PFSK-1 (cell line): ENCODE results near the gene GRK5.

Source experiments
- POLR2AphosphoS5 ChIP-seq: IDR thresholded peaks from 2 replicates; pipeline ENCODE4 v1.6.1; 2012; ENCODE audit warnings: low read depth, mild to moderate bottlenecking, control low read depth, low read length, moderate library complexity
- SIN3A ChIP-seq: IDR thresholded peaks from 2 replicates; pipeline ENCODE4 v1.6.1; 2012; ENCODE audit warnings: mild to moderate bottlenecking, low read length, moderate library complexity, borderline replicate concordance; ENCODE audit not compliant: insufficient read depth
- TAF1 ChIP-seq: IDR thresholded peaks from 2 replicates; pipeline ENCODE4 v1.6.1; 2012; ENCODE audit warnings: low read length, control low read depth, borderline replicate concordance; ENCODE audit not compliant: insufficient read depth
- TF ChIP-seq, protein P1 (sequence below), 2 experiments: IDR thresholded peaks; 2 replicates each; pipeline versions ENCODE4 v1.6.1 to v1.8.0; 2011 to 2012; ENCODE audit warnings: low read depth in 2 of 2, low read length in 2 of 2, control low read depth in 1 of 2, inconsistent platforms in 1 of 2, mild to moderate bottlenecking in 1 of 2, moderate library complexity in 1 of 2; ENCODE audit not compliant: insufficient read depth in 1 of 2

GRCh38 chr10:119221666-119222065, 14.3 kb downstream of the GRK5 start:
- no peak for TF ChIP-seq POLR2AphosphoS5
- TF ChIP-seq, protein P1, sequence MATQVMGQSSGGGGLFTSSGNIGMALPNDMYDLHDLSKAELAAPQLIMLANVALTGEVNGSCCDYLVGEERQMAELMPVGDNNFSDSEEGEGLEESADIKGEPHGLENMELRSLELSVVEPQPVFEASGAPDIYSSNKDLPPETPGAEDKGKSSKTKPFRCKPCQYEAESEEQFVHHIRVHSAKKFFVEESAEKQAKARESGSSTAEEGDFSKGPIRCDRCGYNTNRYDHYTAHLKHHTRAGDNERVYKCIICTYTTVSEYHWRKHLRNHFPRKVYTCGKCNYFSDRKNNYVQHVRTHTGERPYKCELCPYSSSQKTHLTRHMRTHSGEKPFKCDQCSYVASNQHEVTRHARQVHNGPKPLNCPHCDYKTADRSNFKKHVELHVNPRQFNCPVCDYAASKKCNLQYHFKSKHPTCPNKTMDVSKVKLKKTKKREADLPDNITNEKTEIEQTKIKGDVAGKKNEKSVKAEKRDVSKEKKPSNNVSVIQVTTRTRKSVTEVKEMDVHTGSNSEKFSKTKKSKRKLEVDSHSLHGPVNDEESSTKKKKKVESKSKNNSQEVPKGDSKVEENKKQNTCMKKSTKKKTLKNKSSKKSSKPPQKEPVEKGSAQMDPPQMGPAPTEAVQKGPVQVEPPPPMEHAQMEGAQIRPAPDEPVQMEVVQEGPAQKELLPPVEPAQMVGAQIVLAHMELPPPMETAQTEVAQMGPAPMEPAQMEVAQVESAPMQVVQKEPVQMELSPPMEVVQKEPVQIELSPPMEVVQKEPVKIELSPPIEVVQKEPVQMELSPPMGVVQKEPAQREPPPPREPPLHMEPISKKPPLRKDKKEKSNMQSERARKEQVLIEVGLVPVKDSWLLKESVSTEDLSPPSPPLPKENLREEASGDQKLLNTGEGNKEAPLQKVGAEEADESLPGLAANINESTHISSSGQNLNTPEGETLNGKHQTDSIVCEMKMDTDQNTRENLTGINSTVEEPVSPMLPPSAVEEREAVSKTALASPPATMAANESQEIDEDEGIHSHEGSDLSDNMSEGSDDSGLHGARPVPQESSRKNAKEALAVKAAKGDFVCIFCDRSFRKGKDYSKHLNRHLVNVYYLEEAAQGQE (IDR thresholded peaks at IDR 0.05; ENCODE audit: insufficient read depth in 1 of 2, low read depth in 2 of 2, low read length in 2 of 2): no peak
- no peak for TF ChIP-seq TAF1
- no peak for TF ChIP-seq SIN3A
